ENCODE measurements around the gene UNC45A.

Gene UNC45A

DNA sequence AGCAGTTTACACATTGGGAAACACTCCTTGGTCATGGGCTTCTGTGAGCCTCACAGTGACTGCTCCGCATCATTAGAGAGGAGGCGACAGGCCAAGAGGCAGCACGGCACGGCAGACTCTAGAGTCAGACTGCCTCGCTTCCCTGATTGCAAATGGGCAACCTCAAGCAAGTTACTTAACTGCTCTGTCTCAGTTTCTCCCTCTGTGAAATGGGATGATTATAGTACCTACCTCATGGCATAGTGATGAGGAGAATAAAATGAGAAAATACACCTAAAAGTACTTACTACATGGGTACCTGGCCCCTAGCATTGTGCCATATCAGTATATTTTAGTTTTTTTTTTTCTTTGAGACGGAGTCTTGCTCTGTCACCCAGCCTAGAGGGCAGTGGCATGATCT, 15.6 kb downstream of the UNC45A start:
- DNase-seq (ENCODE audit: low read depth), result no peak
- H3K4me3 ChIP-seq (ENCODE audit: low read length), result no peak overlapping the region
- TF ChIP-seq, protein P1, sequence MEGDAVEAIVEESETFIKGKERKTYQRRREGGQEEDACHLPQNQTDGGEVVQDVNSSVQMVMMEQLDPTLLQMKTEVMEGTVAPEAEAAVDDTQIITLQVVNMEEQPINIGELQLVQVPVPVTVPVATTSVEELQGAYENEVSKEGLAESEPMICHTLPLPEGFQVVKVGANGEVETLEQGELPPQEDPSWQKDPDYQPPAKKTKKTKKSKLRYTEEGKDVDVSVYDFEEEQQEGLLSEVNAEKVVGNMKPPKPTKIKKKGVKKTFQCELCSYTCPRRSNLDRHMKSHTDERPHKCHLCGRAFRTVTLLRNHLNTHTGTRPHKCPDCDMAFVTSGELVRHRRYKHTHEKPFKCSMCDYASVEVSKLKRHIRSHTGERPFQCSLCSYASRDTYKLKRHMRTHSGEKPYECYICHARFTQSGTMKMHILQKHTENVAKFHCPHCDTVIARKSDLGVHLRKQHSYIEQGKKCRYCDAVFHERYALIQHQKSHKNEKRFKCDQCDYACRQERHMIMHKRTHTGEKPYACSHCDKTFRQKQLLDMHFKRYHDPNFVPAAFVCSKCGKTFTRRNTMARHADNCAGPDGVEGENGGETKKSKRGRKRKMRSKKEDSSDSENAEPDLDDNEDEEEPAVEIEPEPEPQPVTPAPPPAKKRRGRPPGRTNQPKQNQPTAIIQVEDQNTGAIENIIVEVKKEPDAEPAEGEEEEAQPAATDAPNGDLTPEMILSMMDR (conservative IDR thresholded peaks at IDR 0.05; ENCODE audit: low read length), result no peak

DNA sequence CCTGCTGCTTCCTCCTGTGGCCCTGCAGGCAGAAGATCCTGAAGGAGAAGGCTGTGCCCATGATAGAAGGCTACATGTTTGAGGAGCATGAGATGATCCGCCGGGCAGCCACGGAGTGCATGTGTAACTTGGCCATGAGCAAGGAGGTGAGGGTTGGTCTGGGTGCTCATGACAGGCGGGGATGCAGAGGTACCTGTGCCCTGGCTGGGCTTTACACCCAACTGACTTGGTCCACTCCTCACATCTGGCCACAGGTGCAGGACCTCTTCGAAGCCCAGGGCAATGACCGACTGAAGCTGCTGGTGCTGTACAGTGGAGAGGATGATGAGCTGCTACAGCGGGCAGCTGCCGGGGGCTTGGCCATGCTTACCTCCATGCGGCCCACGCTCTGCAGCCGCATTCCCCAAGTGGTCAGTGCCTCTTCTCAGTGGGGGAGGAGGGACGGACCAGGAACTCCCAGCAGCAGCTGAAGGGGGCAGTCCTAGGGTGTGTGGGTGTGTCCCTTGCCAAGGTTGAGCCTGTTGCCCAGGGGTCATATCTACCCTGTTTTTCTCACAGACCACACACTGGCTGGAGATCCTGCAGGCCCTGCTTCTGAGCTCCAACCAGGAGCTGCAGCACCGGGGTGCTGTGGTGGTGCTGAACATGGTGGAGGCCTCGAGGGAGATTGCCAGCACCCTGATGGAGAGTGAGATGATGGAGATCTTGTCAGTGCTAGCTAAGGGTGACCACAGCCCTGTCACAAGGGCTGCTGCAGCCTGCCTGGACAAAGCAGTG, 18.0 kb downstream of the UNC45A start:
- H3K4me3 ChIP-seq (ENCODE audit: low read length), result no peak overlapping the region
- TF ChIP-seq, protein P1 (conservative IDR thresholded peaks at IDR 0.05; ENCODE audit: low read length), result no peak
- no peak for DNase-seq (ENCODE audit: low read depth)

DNA sequence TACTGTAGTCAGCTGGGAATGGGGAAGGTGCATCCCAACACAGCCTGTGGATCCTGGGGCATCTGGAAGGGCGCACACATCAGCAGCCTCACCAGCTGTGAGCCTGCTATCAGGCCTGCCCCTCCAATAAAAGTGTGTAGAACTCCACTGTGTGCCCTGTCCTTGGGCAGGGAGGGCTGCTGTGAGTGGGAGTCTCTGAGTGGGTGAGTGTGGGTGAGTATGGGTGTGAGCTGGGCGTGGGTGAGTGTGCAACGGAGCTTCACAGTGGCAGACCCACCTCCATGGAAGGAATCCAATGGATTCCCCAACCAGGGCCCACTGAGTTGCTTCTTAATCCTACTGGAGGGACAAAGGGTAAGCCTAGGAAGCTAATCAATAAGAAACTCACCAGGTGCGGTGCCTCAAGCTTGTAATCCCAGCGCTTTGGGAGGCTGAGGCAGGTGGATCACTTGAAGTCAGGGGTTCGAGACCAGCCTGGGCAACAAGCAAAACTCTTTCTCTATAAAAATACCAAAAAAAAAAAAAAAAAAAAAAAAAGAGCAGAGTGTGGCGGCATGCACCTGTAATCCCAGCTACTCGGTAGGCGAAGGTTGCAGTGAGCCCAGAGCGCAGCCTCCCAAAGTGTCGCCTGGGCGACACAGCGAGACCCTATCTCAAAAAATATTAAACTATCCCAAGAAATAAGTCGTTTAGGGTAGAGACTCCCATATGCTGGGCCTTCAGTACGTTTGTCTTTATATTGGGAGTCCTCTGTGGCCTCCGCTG, 19.0 kb downstream of the UNC45A start:
- TF ChIP-seq, protein P1 (conservative IDR thresholded peaks at IDR 0.05; ENCODE audit: low read length), result no peak
- peak overlapping the region; percentile 92 for H3K4me3 ChIP-seq (ENCODE audit: low read length)
- DNase-seq (ENCODE audit: low read depth), result no peak

DNA sequence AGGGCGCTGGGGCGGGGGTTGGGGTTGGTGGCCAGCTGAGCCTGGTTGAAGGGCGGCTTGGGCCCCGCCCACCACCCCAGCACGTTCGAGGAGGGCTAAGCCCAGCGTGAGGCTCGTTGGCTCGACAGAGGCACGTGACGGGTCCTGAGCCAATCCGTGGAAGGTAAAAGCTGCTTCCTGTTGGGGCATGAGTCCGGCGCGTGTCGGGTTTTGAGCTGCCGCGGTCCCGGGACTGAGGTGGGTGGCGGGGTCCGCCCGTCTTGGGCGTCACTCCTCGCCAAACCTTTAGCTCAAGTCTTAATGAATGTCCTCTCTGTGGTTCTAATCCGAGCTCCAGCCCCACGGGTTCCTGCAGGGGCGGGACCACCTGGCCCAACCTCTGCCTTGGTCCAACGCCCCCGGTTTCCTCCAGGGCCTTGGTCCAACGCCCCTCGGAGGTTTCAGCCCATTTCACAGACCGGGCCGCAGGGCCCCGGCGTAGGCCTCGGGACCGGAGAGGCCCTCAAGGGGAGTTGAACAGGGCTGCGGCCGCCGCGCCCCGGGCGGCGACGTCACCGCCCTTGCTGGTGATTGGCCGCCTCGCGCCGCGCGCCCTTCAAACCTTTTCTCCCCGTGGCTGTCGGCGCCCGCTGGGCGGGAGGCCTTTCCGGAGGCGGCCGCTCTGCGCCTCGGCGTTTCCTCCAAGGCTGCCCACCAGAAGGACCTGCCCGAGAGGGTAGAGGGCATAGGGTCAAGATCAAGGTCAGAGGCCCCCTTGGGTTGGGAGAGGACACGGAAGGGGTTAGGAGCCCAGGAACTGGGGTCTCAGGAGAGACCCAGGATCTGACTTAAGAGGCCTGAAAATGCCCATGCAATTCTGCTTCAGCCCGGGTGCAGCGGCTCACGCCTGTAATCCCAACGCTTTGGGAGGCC, 19.9 kb downstream of the UNC45A start, which contains the start of gene RCCD1:
TSS of gene RCCD1 (plus strand) at position 173 of the 912 bp plus-strand sequence. CDS start 1,851 bp downstream, outside the sequence.
- TF ChIP-seq, protein P1 (conservative IDR thresholded peaks at IDR 0.05; ENCODE audit: low read length), result no peak
- DNase-seq (ENCODE audit: low read depth), result peak; percentile 93

DNA sequence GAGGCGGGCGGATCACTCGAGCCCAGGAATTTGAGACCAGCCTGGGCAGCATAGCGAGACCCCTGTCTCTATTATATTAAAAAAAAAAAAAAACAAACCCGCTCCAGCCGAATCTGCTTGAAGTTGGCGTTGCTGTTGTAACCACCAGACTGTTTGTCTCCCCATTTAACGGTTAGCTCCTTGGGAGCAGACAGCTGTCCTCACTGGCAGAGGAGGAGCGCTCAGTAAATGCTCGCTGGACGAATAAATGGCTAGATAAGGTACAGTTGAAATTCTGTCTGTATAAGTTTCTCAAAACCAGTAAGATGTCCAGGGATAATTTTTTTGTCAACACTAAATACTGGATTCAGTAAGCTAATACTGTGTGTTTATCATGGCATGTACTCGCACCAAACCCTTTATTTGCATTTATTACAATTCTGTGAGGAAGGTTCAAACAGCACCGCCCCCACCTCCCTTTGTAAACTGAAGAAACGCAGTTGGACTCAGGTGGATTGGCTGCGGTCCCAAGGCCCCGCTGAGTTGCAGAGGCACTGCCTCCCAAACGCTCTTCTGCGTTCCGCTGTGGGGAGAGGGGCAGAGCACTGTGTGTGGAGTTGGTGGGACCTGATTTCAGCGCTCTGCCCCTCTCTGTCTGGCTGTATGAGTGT, 20.7 kb downstream of the UNC45A start:
- no peak for DNase-seq (ENCODE audit: low read depth)
- TF ChIP-seq, protein P1 (conservative IDR thresholded peaks at IDR 0.05; ENCODE audit: low read length), result no peak
- H3K4me3 ChIP-seq (ENCODE audit: low read length), result no peak overlapping the region

More for the DNA sequence above, 19.9 kb downstream of the UNC45A start, which contains the start of gene RCCD1:
- H3K4me3 ChIP-seq (ENCODE audit: low read length), result peak within 1 kb of the TSS; percentile 92

DNA sequence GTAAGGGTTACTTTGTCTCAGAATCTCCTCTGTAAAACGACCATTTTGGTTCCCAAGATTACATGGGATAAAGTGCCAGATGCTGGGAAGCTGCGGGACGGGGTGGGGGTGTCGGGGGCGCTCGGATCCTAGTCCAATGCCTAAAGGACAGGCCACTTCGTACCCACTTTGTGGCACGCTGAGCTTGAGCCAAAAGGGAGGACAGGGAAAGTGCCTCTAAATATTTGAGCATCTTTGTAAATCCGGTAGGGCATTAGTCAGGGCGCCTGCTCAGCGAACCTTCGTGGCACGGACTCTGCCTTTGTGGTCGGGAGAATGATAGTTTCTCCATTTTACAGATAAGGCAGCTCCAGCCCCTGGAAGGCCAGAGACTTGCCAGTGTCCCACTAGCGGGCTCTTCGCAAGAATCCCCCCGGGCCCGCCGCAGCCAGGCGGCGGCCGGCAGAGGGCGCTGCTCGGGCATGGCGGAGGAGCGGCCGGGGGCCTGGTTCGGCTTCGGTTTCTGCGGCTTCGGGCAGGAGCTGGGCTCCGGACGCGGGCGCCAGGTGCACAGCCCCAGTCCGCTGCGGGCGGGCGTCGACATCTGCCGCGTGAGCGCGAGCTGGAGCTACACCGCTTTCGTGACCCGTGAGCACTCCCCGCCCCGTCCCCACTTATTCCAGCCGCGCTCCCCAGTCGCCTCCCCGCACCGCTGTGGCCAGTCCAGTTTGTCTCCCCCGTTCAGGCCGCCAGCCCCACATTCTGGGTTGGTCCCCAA, 21.4 kb downstream of the UNC45A start:
- TF ChIP-seq, protein P1 (conservative IDR thresholded peaks at IDR 0.05; ENCODE audit: low read length), result peak; percentile 44
- DNase-seq (ENCODE audit: low read depth), result peak; percentile 65
- peak overlapping the region; percentile 68 for H3K4me3 ChIP-seq (ENCODE audit: low read length)
